ENCODE data around the gene ITGA1.
"Not testable (repeated sequence)": the region's sequence is repeated elsewhere in the genome, so short reads cannot be mapped to it uniquely, and the experiment has no call there.

ITGA1 gene

GRCh38 chr5:52802272-52802973 lies 14.7 kb downstream of the ITGA1 start:
- no peak for DNase-seq

GRCh38 chr5:52802974-52803336 lies 15.2 kb downstream of the ITGA1 start:
- no peak for DNase-seq

GRCh38 chr5:52804387-52804791 lies 16.7 kb downstream of the ITGA1 start:
- no peak for DNase-seq

- DNase-seq = no peak
Measured at GRCh38 chr5:52804981-52805380, 17.3 kb downstream of the ITGA1 start.

GRCh38 chr5:52805615-52806014 lies 17.9 kb downstream of the ITGA1 start:
- no peak for DNase-seq

- DNase-seq = no peak
Measured at GRCh38 chr5:52807037-52807436, 19.3 kb downstream of the ITGA1 start.

GRCh38 chr5:52807723-52808122 lies 20.0 kb downstream of the ITGA1 start:
- DNase-seq = no peak

GRCh38 chr5:52808316-52808901 lies 20.7 kb downstream of the ITGA1 start:
- no peak for DNase-seq

- DNase-seq = no peak
Measured at GRCh38 chr5:52809884-52810283, 22.2 kb downstream of the ITGA1 start.

- DNase-seq = no peak
Measured at GRCh38 chr5:52810426-52810825, 22.7 kb downstream of the ITGA1 start.

- DNase-seq = no peak
Measured at GRCh38 chr5:52811067-52811749, 23.5 kb downstream of the ITGA1 start.

GRCh38 chr5:52814352-52815148 lies 26.8 kb downstream of the ITGA1 start:
- no peak for DNase-seq

GRCh38 chr5:52817818-52818217 lies 30.1 kb downstream of the ITGA1 start:
- no peak for DNase-seq

GRCh38 chr5:52818360-52818759 lies 30.6 kb downstream of the ITGA1 start:
- DNase-seq = no peak

GRCh38 chr5:52818807-52819206 lies 31.1 kb downstream of the ITGA1 start:
- not testable (repeated sequence) for DNase-seq

GRCh38 chr5:52821901-52822300 lies 34.2 kb downstream of the ITGA1 start:
- DNase-seq = no peak

- DNase-seq = no peak
Measured at GRCh38 chr5:52822437-52822836, 34.7 kb downstream of the ITGA1 start.

GRCh38 chr5:52824827-52825226 lies 37.1 kb downstream of the ITGA1 start:
- DNase-seq = no peak

- no peak for DNase-seq
Measured at GRCh38 chr5:52825826-52826225, 38.1 kb downstream of the ITGA1 start.

- DNase-seq = no peak
Measured at GRCh38 chr5:52827815-52828214, 40.1 kb downstream of the ITGA1 start.

GRCh38 chr5:52829664-52830063 lies 41.9 kb downstream of the ITGA1 start:
- DNase-seq = no peak

GRCh38 chr5:52830650-52831049 lies 42.9 kb downstream of the ITGA1 start:
- DNase-seq = no peak

- DNase-seq = no peak
Measured at GRCh38 chr5:52831786-52832511, 44.2 kb downstream of the ITGA1 start.

Data from NCI-H187 treated with DMSO at 0.1 percent for 48 hours (cell line).